Ovary (tissue), 3 donors: ENCODE data around the gene IVD.

Experiments
- POLR2A ChIP-seq: fragments of 450-650 bp; IDR thresholded peaks from one replicate; pipeline ENCODE4 v1.6.1; 2017; ENCODE audit warnings: antibody characterized with exemption, mild to moderate bottlenecking, moderate library complexity
- TF ChIP-seq, protein P1 (sequence below), 3 donors: fragments of 450-650 bp in 2 of 3; fragments of 200-600 bp in 1 of 3; IDR thresholded peaks; one replicate each; pipeline versions ENCODE4 v1.5.1 to v1.8.0; 2016 to 2022; ENCODE audit warnings: antibody characterized with exemption in 3 of 3, mild to moderate bottlenecking in 1 of 3
- donor health status: DM: no; HTN: no; CAD: no.

DNA sequence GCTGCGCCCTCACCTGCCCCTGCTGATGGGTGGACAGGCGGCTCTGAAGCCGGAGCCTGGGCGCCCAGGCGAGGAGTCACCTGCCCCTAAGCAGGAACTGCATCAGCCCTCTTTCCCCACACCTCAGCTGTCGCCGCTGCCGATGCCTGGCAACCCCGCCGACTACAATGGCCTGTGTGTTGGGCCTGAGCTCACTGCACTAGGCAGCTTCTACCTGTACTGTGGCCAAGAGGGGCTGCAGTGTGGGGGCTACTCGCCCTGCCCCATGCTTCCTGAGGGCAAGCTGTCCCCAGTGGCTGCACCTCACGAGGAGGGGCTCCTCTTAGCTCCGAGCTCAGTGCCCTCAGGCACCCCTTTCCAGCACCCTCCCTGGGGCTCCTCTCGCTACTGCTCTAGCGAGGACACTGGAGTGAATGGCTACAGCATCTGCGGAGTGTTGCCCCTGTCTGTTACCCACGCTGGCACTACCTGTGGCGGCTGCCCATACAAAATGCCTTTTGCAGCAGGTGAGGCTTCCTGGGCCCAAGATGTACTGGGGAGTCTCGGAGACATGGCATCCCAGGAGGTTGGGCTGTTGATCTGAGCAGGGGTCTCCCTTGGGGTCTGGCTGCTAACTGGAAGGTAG is 53.9 kb downstream of the IVD start:
- TF ChIP-seq, protein P1, sequence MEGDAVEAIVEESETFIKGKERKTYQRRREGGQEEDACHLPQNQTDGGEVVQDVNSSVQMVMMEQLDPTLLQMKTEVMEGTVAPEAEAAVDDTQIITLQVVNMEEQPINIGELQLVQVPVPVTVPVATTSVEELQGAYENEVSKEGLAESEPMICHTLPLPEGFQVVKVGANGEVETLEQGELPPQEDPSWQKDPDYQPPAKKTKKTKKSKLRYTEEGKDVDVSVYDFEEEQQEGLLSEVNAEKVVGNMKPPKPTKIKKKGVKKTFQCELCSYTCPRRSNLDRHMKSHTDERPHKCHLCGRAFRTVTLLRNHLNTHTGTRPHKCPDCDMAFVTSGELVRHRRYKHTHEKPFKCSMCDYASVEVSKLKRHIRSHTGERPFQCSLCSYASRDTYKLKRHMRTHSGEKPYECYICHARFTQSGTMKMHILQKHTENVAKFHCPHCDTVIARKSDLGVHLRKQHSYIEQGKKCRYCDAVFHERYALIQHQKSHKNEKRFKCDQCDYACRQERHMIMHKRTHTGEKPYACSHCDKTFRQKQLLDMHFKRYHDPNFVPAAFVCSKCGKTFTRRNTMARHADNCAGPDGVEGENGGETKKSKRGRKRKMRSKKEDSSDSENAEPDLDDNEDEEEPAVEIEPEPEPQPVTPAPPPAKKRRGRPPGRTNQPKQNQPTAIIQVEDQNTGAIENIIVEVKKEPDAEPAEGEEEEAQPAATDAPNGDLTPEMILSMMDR (IDR thresholded peaks at IDR 0.05) = no peak
- no peak for TF ChIP-seq POLR2A
